HEK293 (cell line): ENCODE data around the gene FAM149B1.

Experiments used
- ATF2 ChIP-seq: fragments of 450-650 bp; formaldehyde crosslinking; IDR thresholded peaks from 2 replicates; pipeline ENCODE4 v1.5.1; 2016; ENCODE audit warnings: missing biosample characterization, missing genetic modification characterization, low read depth
- BCL11A ChIP-seq: fragments of 450-650 bp; formaldehyde crosslinking; IDR thresholded peaks from 2 replicates; pipeline ENCODE4 v1.5.1; 2016; ENCODE audit warnings: low read depth, missing biosample characterization, missing genetic modification characterization
- REPIN1 ChIP-seq: fragments of 450-650 bp; formaldehyde crosslinking; IDR thresholded peaks from 2 replicates; pipeline ENCODE4 v1.5.1; 2017; ENCODE audit warnings: missing biosample characterization, missing genetic modification characterization, low read depth
- REST ChIP-seq: fragments of 450-650 bp; formaldehyde crosslinking; IDR thresholded peaks from 2 replicates; pipeline ENCODE4 v1.5.1; 2016; ENCODE audit warnings: missing biosample characterization, missing genetic modification characterization
- TCF7L2 ChIP-seq: IDR thresholded peaks from 2 replicates; pipeline ENCODE4 v1.6.1; 2011; ENCODE audit warnings: low read depth, mild to moderate bottlenecking, inconsistent platforms, low read length, moderate library complexity, borderline replicate concordance
- ZNF16 ChIP-seq: fragments of 450-650 bp; formaldehyde crosslinking; IDR thresholded peaks from 2 replicates; pipeline ENCODE4 v1.5.1; 2016; ENCODE audit warnings: low read depth, missing biosample characterization, missing genetic modification characterization
- ZNF311 ChIP-seq: fragments of 450-650 bp; formaldehyde crosslinking; IDR thresholded peaks from 2 replicates; pipeline ENCODE4 v1.5.1; 2017; ENCODE audit warnings: missing biosample characterization, missing genetic modification characterization, borderline replicate concordance
- ZNF580 ChIP-seq: fragments of 450-650 bp; formaldehyde crosslinking; IDR thresholded peaks from 2 replicates; pipeline ENCODE4 v1.5.1; 2016; ENCODE audit warnings: missing biosample characterization, missing genetic modification characterization
- ZNF830 ChIP-seq: fragments of 450-650 bp; IDR thresholded peaks from 2 replicates; pipeline ENCODE4 v1.5.0; 2018; ENCODE audit warnings: missing biosample characterization, missing genetic modification characterization, low read depth, mild to moderate bottlenecking, moderate library complexity
- ZSCAN16 ChIP-seq: fragments of 450-650 bp; formaldehyde crosslinking; IDR thresholded peaks from 2 replicates; pipeline ENCODE4 v1.5.1; 2016; ENCODE audit warnings: missing biosample characterization, missing genetic modification characterization
- TF ChIP-seq, protein P1 (sequence below): fragments of 450-650 bp; formaldehyde crosslinking; IDR thresholded peaks from 2 replicates; pipeline ENCODE4 v1.5.1; 2016; ENCODE audit warnings: missing biosample characterization, missing genetic modification characterization
- TF ChIP-seq, protein P2 (sequence below): fragments of 450-650 bp; formaldehyde crosslinking; IDR thresholded peaks from 2 replicates; pipeline ENCODE4 v1.5.1; 2017; ENCODE audit warnings: missing biosample characterization, missing genetic modification characterization
- TF ChIP-seq, protein P3 (sequence below): fragments of 450-650 bp; formaldehyde crosslinking; IDR thresholded peaks from 2 replicates; pipeline ENCODE4 v1.5.1; 2016; ENCODE audit warnings: missing biosample characterization, missing genetic modification characterization

GRCh38 chr10:73119952-73120351 lies 48.0 kb upstream of the FAM149B1 start:
- TF ChIP-seq, protein P1, sequence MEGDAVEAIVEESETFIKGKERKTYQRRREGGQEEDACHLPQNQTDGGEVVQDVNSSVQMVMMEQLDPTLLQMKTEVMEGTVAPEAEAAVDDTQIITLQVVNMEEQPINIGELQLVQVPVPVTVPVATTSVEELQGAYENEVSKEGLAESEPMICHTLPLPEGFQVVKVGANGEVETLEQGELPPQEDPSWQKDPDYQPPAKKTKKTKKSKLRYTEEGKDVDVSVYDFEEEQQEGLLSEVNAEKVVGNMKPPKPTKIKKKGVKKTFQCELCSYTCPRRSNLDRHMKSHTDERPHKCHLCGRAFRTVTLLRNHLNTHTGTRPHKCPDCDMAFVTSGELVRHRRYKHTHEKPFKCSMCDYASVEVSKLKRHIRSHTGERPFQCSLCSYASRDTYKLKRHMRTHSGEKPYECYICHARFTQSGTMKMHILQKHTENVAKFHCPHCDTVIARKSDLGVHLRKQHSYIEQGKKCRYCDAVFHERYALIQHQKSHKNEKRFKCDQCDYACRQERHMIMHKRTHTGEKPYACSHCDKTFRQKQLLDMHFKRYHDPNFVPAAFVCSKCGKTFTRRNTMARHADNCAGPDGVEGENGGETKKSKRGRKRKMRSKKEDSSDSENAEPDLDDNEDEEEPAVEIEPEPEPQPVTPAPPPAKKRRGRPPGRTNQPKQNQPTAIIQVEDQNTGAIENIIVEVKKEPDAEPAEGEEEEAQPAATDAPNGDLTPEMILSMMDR (tag by site-specific recombination): no peak
- no peak for TF ChIP-seq ZNF311 (tag by site-specific recombination)
- TF ChIP-seq, protein P2, sequence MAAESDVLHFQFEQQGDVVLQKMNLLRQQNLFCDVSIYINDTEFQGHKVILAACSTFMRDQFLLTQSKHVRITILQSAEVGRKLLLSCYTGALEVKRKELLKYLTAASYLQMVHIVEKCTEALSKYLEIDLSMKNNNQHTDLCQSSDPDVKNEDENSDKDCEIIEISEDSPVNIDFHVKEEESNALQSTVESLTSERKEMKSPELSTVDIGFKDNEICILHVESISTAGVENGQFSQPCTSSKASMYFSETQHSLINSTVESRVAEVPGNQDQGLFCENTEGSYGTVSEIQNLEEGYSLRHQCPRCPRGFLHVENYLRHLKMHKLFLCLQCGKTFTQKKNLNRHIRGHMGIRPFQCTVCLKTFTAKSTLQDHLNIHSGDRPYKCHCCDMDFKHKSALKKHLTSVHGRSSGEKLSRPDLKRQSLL (tag by site-specific recombination): no peak
- no peak for TF ChIP-seq ZNF16
- no peak for TF ChIP-seq ZSCAN16 (tag by site-specific recombination)
- TF ChIP-seq TCF7L2: no peak
- no peak for TF ChIP-seq REST (tag by site-specific recombination)
- TF ChIP-seq ATF2 (tag by site-specific recombination): no peak
- no peak for TF ChIP-seq ZNF830 (tag by site-specific recombination)
- no peak for TF ChIP-seq ZNF580
- no peak for TF ChIP-seq REPIN1
- TF ChIP-seq, protein P3, sequence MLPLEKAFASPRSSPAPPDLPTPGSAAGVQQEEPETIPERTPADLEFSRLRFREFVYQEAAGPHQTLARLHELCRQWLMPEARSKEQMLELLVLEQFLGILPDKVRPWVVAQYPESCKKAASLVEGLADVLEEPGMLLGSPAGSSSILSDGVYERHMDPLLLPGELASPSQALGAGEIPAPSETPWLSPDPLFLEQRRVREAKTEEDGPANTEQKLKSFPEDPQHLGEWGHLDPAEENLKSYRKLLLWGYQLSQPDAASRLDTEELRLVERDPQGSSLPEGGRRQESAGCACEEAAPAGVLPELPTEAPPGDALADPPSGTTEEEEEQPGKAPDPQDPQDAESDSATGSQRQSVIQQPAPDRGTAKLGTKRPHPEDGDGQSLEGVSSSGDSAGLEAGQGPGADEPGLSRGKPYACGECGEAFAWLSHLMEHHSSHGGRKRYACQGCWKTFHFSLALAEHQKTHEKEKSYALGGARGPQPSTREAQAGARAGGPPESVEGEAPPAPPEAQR (tag by site-specific recombination): no peak
- TF ChIP-seq BCL11A: no peak
